ENCODE measurements around the gene GPR17. TPM values are rescaled to one million over a fixed set of nuclear protein-coding genes. Genes with fewer than 3 reads are reported as not detected.

The GPR17 gene
- total and polyA plus RNA-seq, 2 donors (not counting 1 experiment from before 2014, with no cell fraction given) = not detected

GRCh38 chr2:127685410-127686080 is 39.6 kb downstream of the GPR17 start:
- TF ChIP-seq CTCF (conservative IDR thresholded peaks at IDR 0.05 in 1 of 2, IDR thresholded peaks at IDR 0.05 in 1 of 2; ENCODE audit: low read depth in 1 of 2, low read length in 2 of 2) (no peak), EZH2 (IDR thresholded peaks at IDR 0.05; ENCODE audit: low read length, missing control alignments) (no peak)
- no peaks in the 10 kb centered on the region for H3K79me2 ChIP-seq (ENCODE audit: control insufficient read depth, insufficient read depth, low read length)
- H3K4me1 ChIP-seq (ENCODE audit: control insufficient read depth, extremely low read depth, insufficient read depth, low read length) = peaks cover 6% of the 10 kb centered on the region
- H2AFZ ChIP-seq (ENCODE audit: low read length) = no peak overlapping the region
- H3K36me3 ChIP-seq (ENCODE audit: control insufficient read depth, insufficient read depth, low read length) = no peaks in the 10 kb centered on the region
- H3K27me3 ChIP-seq (ENCODE audit: control insufficient read depth, insufficient read depth, low read length) = no peaks in the 10 kb centered on the region
- no peak overlapping the region for H3K4me3 ChIP-seq (replicated peaks in 1 of 4; ENCODE audit: control extremely low read depth in 1 of 4, insufficient read depth in 1 of 4, low read depth in 3 of 4, low read length in 4 of 4)
- no peaks in the 10 kb centered on the region for H4K20me1 ChIP-seq (ENCODE audit: control insufficient read depth, extremely low read depth, insufficient read depth, low read length)
- DNase-seq (ENCODE audit: low read depth in 2 of 2) = no peak
- H3K27ac ChIP-seq (ENCODE audit: insufficient read depth, low read length) = no peak overlapping the region
- no peak overlapping the region for H3K4me2 ChIP-seq (ENCODE audit: extremely low read depth, insufficient read depth, low read length)
- H3K9me3 ChIP-seq (ENCODE audit: control insufficient read depth, insufficient read depth, low read depth, low read length) = no peaks in the 10 kb centered on the region
- no peak overlapping the region for H3K9ac ChIP-seq (ENCODE audit: insufficient read depth, low read length)

GRCh38 chr2:127688405-127688804 is 42.5 kb downstream of the GPR17 start:
- Histone ChIP-seq H3K4me1 (ENCODE audit: control insufficient read depth, extremely low read depth, insufficient read depth, low read length) (no peaks in the 10 kb centered on the region), H3K36me3 (ENCODE audit: control insufficient read depth, insufficient read depth, low read length) (no peaks in the 10 kb centered on the region), H3K27me3 (ENCODE audit: control insufficient read depth, insufficient read depth, low read length) (no peaks in the 10 kb centered on the region), H2AFZ (ENCODE audit: low read length) (no peak overlapping the region), H3K4me2 (ENCODE audit: extremely low read depth, insufficient read depth, low read length) (no peak overlapping the region), H3K9me3 (ENCODE audit: control insufficient read depth, insufficient read depth, low read depth, low read length) (no peaks in the 10 kb centered on the region), H3K79me2 (ENCODE audit: control insufficient read depth, insufficient read depth, low read length) (no peaks in the 10 kb centered on the region), H3K4me3 (replicated peaks in 1 of 4; ENCODE audit: control extremely low read depth in 1 of 4, insufficient read depth in 1 of 4, low read depth in 3 of 4, low read length in 4 of 4) (no peak overlapping the region), H3K27ac (ENCODE audit: insufficient read depth, low read length) (no peak overlapping the region), H3K9ac (ENCODE audit: insufficient read depth, low read length) (no peak overlapping the region), H4K20me1 (ENCODE audit: control insufficient read depth, extremely low read depth, insufficient read depth, low read length) (no peaks in the 10 kb centered on the region)
- TF ChIP-seq EZH2 (IDR thresholded peaks at IDR 0.05; ENCODE audit: low read length, missing control alignments) (no peak), CTCF (conservative IDR thresholded peaks at IDR 0.05 in 1 of 2, IDR thresholded peaks at IDR 0.05 in 1 of 2; ENCODE audit: low read depth in 1 of 2, low read length in 2 of 2) (no peak)
- DNase-seq (ENCODE audit: low read depth in 2 of 2) = no peak

- Histone ChIP-seq H3K4me2 (ENCODE audit: extremely low read depth, insufficient read depth, low read length) (no peak overlapping the region), H2AFZ (ENCODE audit: low read length) (no peak overlapping the region), H4K20me1 (ENCODE audit: control insufficient read depth, extremely low read depth, insufficient read depth, low read length) (no peaks in the 10 kb centered on the region), H3K27ac (ENCODE audit: insufficient read depth, low read length) (no peak overlapping the region), H3K36me3 (ENCODE audit: control insufficient read depth, insufficient read depth, low read length) (no peaks in the 10 kb centered on the region), H3K4me1 (ENCODE audit: control insufficient read depth, extremely low read depth, insufficient read depth, low read length) (no peaks in the 10 kb centered on the region), H3K79me2 (ENCODE audit: control insufficient read depth, insufficient read depth, low read length) (no peaks in the 10 kb centered on the region), H3K9me3 (ENCODE audit: control insufficient read depth, insufficient read depth, low read depth, low read length) (no peaks in the 10 kb centered on the region), H3K9ac (ENCODE audit: insufficient read depth, low read length) (no peak overlapping the region), H3K27me3 (ENCODE audit: control insufficient read depth, insufficient read depth, low read length) (no peaks in the 10 kb centered on the region), H3K4me3 (replicated peaks in 1 of 4; ENCODE audit: control extremely low read depth in 1 of 4, insufficient read depth in 1 of 4, low read depth in 3 of 4, low read length in 4 of 4) (no peak overlapping the region)
- DNase-seq (ENCODE audit: low read depth in 2 of 2) = no peak
- TF ChIP-seq CTCF (conservative IDR thresholded peaks at IDR 0.05 in 1 of 2, IDR thresholded peaks at IDR 0.05 in 1 of 2; ENCODE audit: low read depth in 1 of 2, low read length in 2 of 2) (no peak), EZH2 (IDR thresholded peaks at IDR 0.05; ENCODE audit: low read length, missing control alignments) (no peak)
These were observed 44.7 kb downstream of the GPR17 start for GRCh38 chr2:127690696-127691095.
